B cell (primary cell): Measurements from ENCODE around the gene NOS3. TPM values are rescaled to one million over a fixed set of nuclear protein-coding genes. Genes with fewer than 3 reads are reported as not detected.

Experiments
- ATAC-seq: fragments of 200-7000 bp; cut with Tn5 transposase; one replicate; pipeline ENCODE4 v1.10.0; 2021; ENCODE audit warnings: low read depth, mild to moderate bottlenecking, moderate number of reproducible peaks, moderate library complexity
- CTCF ChIA-PET: fragments of 350-600 bp; sonication (Branson Sonifier 250); formaldehyde crosslinking; loops from one replicate; lab custom pipeline; 2021; ENCODE audit warnings: antibody characterized with exemption, inconsistent platforms; lab: Charles Lee
- POLR2A ChIA-PET: fragments of 350-600 bp; sonication (Branson Sonifier 250); formaldehyde crosslinking; loops from one replicate; lab custom pipeline; 2021; ENCODE audit warnings: antibody characterized with exemption; lab: Charles Lee
- DNase-seq: peaks from one replicate; pipeline ENCODE4 v3.0.0; 2013
- H2AFZ ChIP-seq: 2 replicates; pipeline ENCODE4 v1.6.1; 2012; ENCODE audit warnings: mild to moderate bottlenecking, low read depth, low read length; ENCODE audit not compliant: insufficient read depth, poor library complexity, severe bottlenecking
- H3K27ac ChIP-seq, 2 donors: 1 replicate in 1 of 2; 2 replicates in 1 of 2; pipeline ENCODE4 v1.5.1; 2012 to 2013; ENCODE audit warnings: low read length in 2 of 2, mild to moderate bottlenecking in 2 of 2, moderate library complexity in 1 of 2
- H3K27me3 ChIP-seq, 4 experiments: fragments of 200-600 bp in 1 of 4; sonication (generic) in 1 of 4; replicated peaks in 1 of 4; 1 replicate in 2 of 4; 2 replicates in 2 of 4; pipeline versions ENCODE4 v1.6.1 to v1.7.0; 2013 to 2016; ENCODE audit warnings: low read length in 3 of 4, mild to moderate bottlenecking in 2 of 4, mixed read lengths in 1 of 4, moderate library complexity in 1 of 4; ENCODE audit not compliant: insufficient read depth in 4 of 4, control insufficient read depth in 3 of 4; ENCODE audit errors: control extremely low read depth in 1 of 4
- H3K36me3 ChIP-seq, 2 experiments: replicated peaks in 1 of 2; 1 replicate in 1 of 2; 2 replicates in 1 of 2; pipeline versions ENCODE4 v1.6.1 to v1.7.1; 2013; ENCODE audit warnings: low read length in 1 of 2; ENCODE audit not compliant: insufficient read depth in 2 of 2, control insufficient read depth in 1 of 2; ENCODE audit errors: control extremely low read depth in 1 of 2, extremely low read depth in 1 of 2
- H3K4me1 ChIP-seq, 2 donors: fragments of 200-600 bp in 1 of 2; sonication (generic) in 1 of 2; 1 replicate in 1 of 2; 2 replicates in 1 of 2; pipeline versions ENCODE4 v1.5.1 to v1.6.1; 2013 to 2017; ENCODE audit warnings: low read length in 2 of 2; ENCODE audit not compliant: control insufficient read depth in 2 of 2, insufficient read depth in 2 of 2
- H3K4me2 ChIP-seq: replicated peaks from 2 replicates; pipeline ENCODE3; 2012; ENCODE audit warnings: mild to moderate bottlenecking, low read depth, low read length; ENCODE audit not compliant: poor library complexity, severe bottlenecking
- H3K4me3 ChIP-seq, 5 experiments: fragments of 200-600 bp in 1 of 5; sonication (generic) in 1 of 5; 1 replicate in 3 of 5; 2 replicates in 2 of 5; pipeline versions ENCODE4 v1.5.1 to v1.7.0; 2011 to 2016; ENCODE audit warnings: low read length in 4 of 5, mild to moderate bottlenecking in 4 of 5, low read depth in 2 of 5, control low read depth in 1 of 5, moderate library complexity in 1 of 5; ENCODE audit not compliant: insufficient read depth in 1 of 5; ENCODE audit errors: control extremely low read depth in 1 of 5, extremely low read depth in 1 of 5
- H3K79me2 ChIP-seq: fragments of 200-600 bp; sonication (generic); one replicate; pipeline ENCODE4 v1.6.0; 2016; ENCODE audit warnings: low read length; ENCODE audit not compliant: control insufficient read depth, insufficient read depth
- H3K9ac ChIP-seq: fragments of 200-600 bp; sonication (generic); 2 replicates; pipeline ENCODE4 v1.6.1; 2017; ENCODE audit warnings: mild to moderate bottlenecking, low read length, moderate library complexity
- H3K9me3 ChIP-seq, 3 donors: one replicate each; pipeline versions ENCODE4 v1.6.1 to v1.7.1; 2013; ENCODE audit warnings: low read length in 2 of 3; ENCODE audit not compliant: control insufficient read depth in 2 of 3, insufficient read depth in 1 of 3; ENCODE audit errors: control extremely low read depth in 1 of 3
- H4K20me1 ChIP-seq: 2 replicates; pipeline ENCODE4 v1.6.0; 2012; ENCODE audit warnings: mild to moderate bottlenecking, low read length; ENCODE audit not compliant: insufficient read depth, control insufficient read depth, poor library complexity, severe bottlenecking
- H3K27ac Mint-ChIP-seq: one replicate; pipeline ENCODE4 v1.8.0; 2021; ENCODE audit warnings: mixed read lengths
- H3K27me3 Mint-ChIP-seq: one replicate; pipeline ENCODE4 v1.8.0; 2021; ENCODE audit warnings: mixed read lengths
- H3K4me1 Mint-ChIP-seq: one replicate; pipeline ENCODE4 v1.8.0; 2021; ENCODE audit warnings: mixed read lengths
- H3K4me3 Mint-ChIP-seq: one replicate; pipeline ENCODE4 v1.8.0; 2021; ENCODE audit warnings: mixed read lengths
- H3K9me3 Mint-ChIP-seq: one replicate; pipeline ENCODE4 v1.8.0; 2022; ENCODE audit warnings: mixed read lengths; ENCODE audit not compliant: insufficient read depth
- CTCF ChIP-seq: fragments of 200-600 bp; IDR thresholded peaks from one replicate; pipeline ENCODE4 v1.8.0; 2022; ENCODE audit warnings: antibody characterized with exemption, mild to moderate bottlenecking
- EZH2 ChIP-seq: IDR thresholded peaks from 2 replicates; pipeline ENCODE4 v1.6.1; 2012; ENCODE audit warnings: borderline replicate concordance, low read depth, mild to moderate bottlenecking, moderate library complexity, low read length; ENCODE audit not compliant: insufficient read depth, poor library complexity, severe bottlenecking
- WGBS: methylation state at CpG from one replicate; pipeline ENCODE4 v1.1.5; 2013; ENCODE audit warnings: missing lambda C conversion rate; ENCODE audit not compliant: insufficient coverage; 5-methylcytosine and 5-hydroxymethylcytosine counted together
- intact Hi-C: fragments of 100-400 bp; cut with micrococcal nuclease; formaldehyde crosslinking; loops from one replicate; pipeline ENCODE4 v1.10.0; 2022
- polyA plus RNA-seq: library from polyadenylated mRNA; depleted of rRNA; stranded (reverse); fragments of >200 nt; gene quantifications from 2 replicates; pipeline ENCODE4 v1.2.3, GENCODE V29; 2012
- total RNA-seq, 2 donors: library from RNA; stranded (reverse); fragments of 120-200 nt in 1 of 2; gene quantifications; 1 replicate in 1 of 2; 2 replicates in 1 of 2; pipeline versions ENCODE4 v1.2.3 to v1.2.4, GENCODE V29; 2013 to 2022

The NOS3 gene
- total and polyA plus RNA-seq, 2 donors (not counting 1 experiment from before 2014, with no cell fraction given) = 0.39 to 0.54 TPM

GRCh38 chr7:150961510-150962289 is 29.1 kb upstream of the NOS3 start:
- CTCF ChIA-PET = interaction anchor here (3.4 to 3.6 kb wide), 2 partner anchors 23 to 149 kb away, joined by 39 to 44 read pairs; no protein-coding TSS in a partner anchor
- ATAC-seq (no peak), DNase-seq (no peak)
- POLR2A ChIA-PET = no interaction called here
- no peak overlapping the region for H3K27ac ChIP-seq
- no peak overlapping the region for H2AFZ ChIP-seq
- intact Hi-C loops = no loop called here
- peaks cover 3 to 5% of the 10 kb centered on the region in 2 donors for H3K4me1 ChIP-seq
- H3K36me3 ChIP-seq = no peaks in the 10 kb centered on the region
- peaks cover 0 to 9% (median 0%) of the 10 kb centered on the region in 3 donors for H3K9me3 ChIP-seq
- H3K79me2 ChIP-seq = no peaks in the 10 kb centered on the region
- H3K27me3 ChIP-seq = peaks cover 0 to 56% (median 5%) of the 10 kb centered on the region in 4 experiments
- Mint-ChIP-seq H3K27me3 (peaks cover 50% of the 10 kb centered on the region), H3K4me1 (peaks cover 2% of the 10 kb centered on the region), H3K9me3 (no peaks in the 10 kb centered on the region), H3K27ac (no peak overlapping the region), H3K4me3 (no peak overlapping the region)
- 86% methylated on average over 13 of the region's 17 CpGs for WGBS
- TF ChIP-seq EZH2 = no peak
- H4K20me1 ChIP-seq = no peaks in the 10 kb centered on the region
- H3K4me3 ChIP-seq = no peak overlapping the region
- no peak overlapping the region for H3K9ac ChIP-seq
- no peak overlapping the region for H3K4me2 ChIP-seq

- ChIA-PET CTCF (interaction anchor here (0.5 to 3.6 kb wide), 7 partner anchors 12 to 148 kb away, joined by 3 to 44 read pairs (median 3); no protein-coding TSS in a partner anchor), POLR2A (no interaction called here)
- no peak overlapping the region for H3K27ac Mint-ChIP-seq
- H3K4me1 Mint-ChIP-seq = peaks cover 2% of the 10 kb centered on the region
- no peak overlapping the region for H3K9ac ChIP-seq
- H3K4me2 ChIP-seq = no peak overlapping the region
- intact Hi-C loops = no loop called here
- ATAC-seq = no peak
- no peak overlapping the region for H2AFZ ChIP-seq
- H4K20me1 ChIP-seq = no peaks in the 10 kb centered on the region
- peaks cover 46% of the 10 kb centered on the region for H3K27me3 Mint-ChIP-seq
- WGBS = 90% methylated on average over 2 of the region's 2 CpGs
- no peak overlapping the region for H3K27ac ChIP-seq
- peaks cover 0 to 54% (median 5%) of the 10 kb centered on the region in 4 experiments for H3K27me3 ChIP-seq
- H3K4me3 ChIP-seq = no peak overlapping the region
- peaks cover 3 to 5% of the 10 kb centered on the region in 2 donors for H3K4me1 ChIP-seq
- H3K4me3 Mint-ChIP-seq = no peak overlapping the region
- H3K36me3 ChIP-seq = no peaks in the 10 kb centered on the region
- peaks cover 0 to 9% (median 0%) of the 10 kb centered on the region in 3 donors for H3K9me3 ChIP-seq
- no peaks in the 10 kb centered on the region for H3K79me2 ChIP-seq
- TF ChIP-seq CTCF (no peak), EZH2 (no peak)
- no peak for DNase-seq
- H3K9me3 Mint-ChIP-seq = no peaks in the 10 kb centered on the region
These were observed 28.6 kb upstream of the NOS3 start for GRCh38 chr7:150962290-150962552.
